Activated T-helper 2 cell treated with anti-CD3 and anti-CD28 coated beads, Interferon-gamma antibody, Interleukin-2, Interleukin-4, amounts not matched to agents 10 μg/mL and 5 μg/mL and 100 μg/mL, durations not matched to agents 14 hours and 24 hours and 36 hours (primary cell): Measurements from ENCODE around the gene PIAS4. TPM values are rescaled to one million over a fixed set of nuclear protein-coding genes. Genes with fewer than 3 reads are reported as not detected.
A peak's percentile ranks its signal among the peaks of the same experiment; 100 is the strongest.

Source experiments
- DNase-seq: peaks from one replicate; pipeline ENCODE4 v3.0.0; 2021; ENCODE audit warnings: low spot score
- H3K27ac Mint-ChIP-seq: one replicate; pipeline ENCODE4 v1.8.0; 2021; ENCODE audit warnings: mixed read lengths
- H3K27me3 Mint-ChIP-seq: one replicate; pipeline ENCODE4 v1.8.0; 2021; ENCODE audit warnings: low read depth, mixed read lengths
- H3K36me3 Mint-ChIP-seq: one replicate; pipeline ENCODE4 v1.8.0; 2021; ENCODE audit warnings: low read depth, mixed read lengths
- H3K4me1 Mint-ChIP-seq: one replicate; pipeline ENCODE4 v1.8.0; 2021; ENCODE audit warnings: low read depth, mixed read lengths
- H3K4me3 Mint-ChIP-seq: one replicate; pipeline ENCODE4 v1.8.0; 2021; ENCODE audit warnings: low read depth, mild to moderate bottlenecking, moderate library complexity, mixed read lengths
- H3K9me3 Mint-ChIP-seq: one replicate; pipeline ENCODE4 v1.8.0; 2021; ENCODE audit warnings: mixed read lengths
- intact Hi-C: fragments of 100-400 bp; cut with micrococcal nuclease; formaldehyde crosslinking; loops from one replicate; pipeline ENCODE4 v1.15.1; 2023
- total RNA-seq: library from RNA; stranded (reverse); gene quantifications from 2 replicates; pipeline ENCODE4 v1.2.3, GENCODE V29; 2022

Gene PIAS4
- total RNA-seq, 1 donor from 2014 or later, result 36.3 TPM

DNA sequence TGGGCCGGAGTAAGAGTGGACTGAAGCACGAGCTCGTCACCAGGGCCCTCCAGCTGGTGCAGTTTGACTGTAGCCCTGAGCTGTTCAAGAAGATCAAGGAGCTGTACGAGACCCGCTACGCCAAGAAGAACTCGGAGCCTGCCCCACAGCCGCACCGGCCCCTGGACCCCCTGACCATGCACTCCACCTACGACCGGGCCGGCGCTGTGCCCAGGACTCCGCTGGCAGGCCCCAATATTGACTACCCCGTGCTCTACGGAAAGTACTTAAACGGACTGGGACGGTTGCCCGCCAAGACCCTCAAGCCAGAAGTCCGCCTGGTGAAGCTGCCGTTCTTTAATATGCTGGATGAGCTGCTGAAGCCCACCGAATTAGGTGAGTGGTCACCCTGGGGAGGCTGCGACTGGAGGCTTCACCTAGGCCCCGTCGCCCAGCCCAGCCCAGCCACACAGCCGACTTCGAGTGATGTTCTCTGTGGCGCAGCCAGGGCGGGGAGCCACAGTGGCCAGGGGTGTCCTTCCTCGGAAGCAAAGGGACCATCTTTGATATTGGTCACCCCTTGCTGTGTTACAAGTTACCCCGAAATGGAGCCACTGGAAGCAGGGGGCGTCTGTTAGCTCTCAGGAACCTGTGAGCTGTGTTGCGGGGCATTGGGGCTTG, 5.6 kb downstream of the PIAS4 start:
- DNase-seq, result no peak
- no peak overlapping the region for H3K4me3 Mint-ChIP-seq
- intact Hi-C loops, result no loop called here
- H3K4me1 Mint-ChIP-seq, result peaks cover 8% of the 10 kb centered on the region
- H3K36me3 Mint-ChIP-seq, result peaks cover 28% of the 10 kb centered on the region
- H3K27ac Mint-ChIP-seq, result no peak overlapping the region
- H3K27me3 Mint-ChIP-seq, result no peaks in the 10 kb centered on the region
- no peaks in the 10 kb centered on the region for H3K9me3 Mint-ChIP-seq

DNA sequence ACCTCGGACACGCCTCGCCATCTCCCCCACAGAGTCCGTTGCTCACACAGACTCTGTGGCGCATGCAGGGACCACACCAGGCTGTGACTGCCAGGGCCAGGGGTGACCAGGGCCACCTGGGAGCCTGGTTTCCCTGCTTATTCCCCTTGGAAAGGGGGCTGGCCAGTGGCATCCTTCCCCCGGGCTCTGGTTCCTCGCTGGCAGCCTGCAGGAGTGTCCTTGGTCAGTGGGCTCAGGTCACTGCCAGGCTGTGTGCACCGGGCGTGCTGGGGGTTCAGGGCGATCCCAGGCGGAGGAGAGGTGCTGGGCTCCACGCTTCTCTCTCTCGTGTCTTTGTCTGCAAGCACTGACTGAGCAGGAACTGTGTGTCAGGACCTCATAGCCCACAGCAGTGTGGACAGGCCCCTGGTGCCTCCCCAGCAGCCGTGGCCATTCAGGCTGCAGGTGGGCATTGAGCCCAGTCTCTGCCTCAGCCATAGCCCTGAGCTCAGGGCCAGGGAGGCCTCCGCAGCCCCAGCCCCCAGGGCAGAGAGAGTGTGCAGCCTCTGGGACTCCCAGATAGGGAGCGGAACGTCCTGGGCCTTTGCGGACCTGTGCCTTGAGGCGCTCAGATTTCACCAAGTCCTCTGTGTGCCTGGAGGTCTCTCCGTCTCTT, 6.5 kb downstream of the PIAS4 start:
- H3K27ac Mint-ChIP-seq, result no peak overlapping the region
- H3K4me3 Mint-ChIP-seq, result no peak overlapping the region
- intact Hi-C loops, result no loop called here
- DNase-seq, result no peak
- H3K27me3 Mint-ChIP-seq, result no peaks in the 10 kb centered on the region
- H3K4me1 Mint-ChIP-seq, result peaks cover 2% of the 10 kb centered on the region
- H3K9me3 Mint-ChIP-seq, result no peaks in the 10 kb centered on the region
- H3K36me3 Mint-ChIP-seq, result peaks cover 28% of the 10 kb centered on the region

DNA sequence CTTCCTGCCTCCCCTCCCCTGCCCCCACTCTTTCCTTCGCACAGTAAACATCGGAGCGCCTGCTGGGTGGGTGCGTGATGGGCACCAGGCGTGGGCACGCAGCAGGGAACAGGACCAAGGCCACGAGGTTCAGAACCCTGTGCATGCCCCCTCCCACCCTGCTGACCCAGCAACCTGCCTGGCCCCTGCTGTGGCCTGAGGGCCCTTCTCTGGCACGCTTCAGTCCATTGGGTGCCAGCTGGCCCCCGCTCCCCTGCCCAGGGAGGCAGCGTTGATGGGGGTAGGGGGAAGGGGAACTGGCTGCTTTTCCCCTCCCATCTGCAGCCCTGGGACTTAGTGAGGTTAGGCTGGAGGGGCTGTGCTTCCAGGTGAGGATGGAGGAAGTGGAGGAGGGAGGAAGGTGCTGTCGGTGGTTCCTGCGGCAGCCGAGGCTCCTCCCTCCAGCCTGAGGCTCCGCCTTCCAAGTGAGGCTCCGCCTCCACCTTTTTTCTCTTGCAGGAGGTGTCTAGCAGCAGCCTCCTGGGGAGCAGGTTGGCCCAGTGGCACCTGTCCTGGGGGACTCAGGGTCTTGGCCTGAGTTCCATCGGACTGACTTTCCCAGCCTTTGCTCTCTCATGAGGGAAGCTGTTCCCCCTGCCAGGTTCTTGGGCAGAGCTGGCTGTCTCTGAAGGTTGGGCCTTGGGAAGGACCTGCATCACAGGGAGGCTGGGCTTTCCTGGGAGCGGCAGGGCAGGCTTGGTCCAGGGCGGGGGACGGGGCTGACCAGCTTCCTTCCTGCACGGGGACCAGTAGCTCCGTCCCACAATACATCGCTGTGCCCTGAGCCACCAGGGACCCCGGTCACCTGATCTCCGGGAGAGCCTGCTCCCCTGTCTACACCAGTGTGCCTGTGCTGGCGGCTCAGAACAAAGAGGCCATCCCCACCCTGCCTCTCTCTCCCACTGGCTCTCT, 7.3 kb downstream of the PIAS4 start:
- Mint-ChIP-seq H3K9me3 (no peaks in the 10 kb centered on the region), H3K27me3 (no peaks in the 10 kb centered on the region), H3K4me1 (no peaks in the 10 kb centered on the region), H3K4me3 (no peak overlapping the region), H3K27ac (no peak overlapping the region), H3K36me3 (peaks cover 28% of the 10 kb centered on the region)
- DNase-seq, result peak; percentile 40
- intact Hi-C loops, result no loop called here

DNA sequence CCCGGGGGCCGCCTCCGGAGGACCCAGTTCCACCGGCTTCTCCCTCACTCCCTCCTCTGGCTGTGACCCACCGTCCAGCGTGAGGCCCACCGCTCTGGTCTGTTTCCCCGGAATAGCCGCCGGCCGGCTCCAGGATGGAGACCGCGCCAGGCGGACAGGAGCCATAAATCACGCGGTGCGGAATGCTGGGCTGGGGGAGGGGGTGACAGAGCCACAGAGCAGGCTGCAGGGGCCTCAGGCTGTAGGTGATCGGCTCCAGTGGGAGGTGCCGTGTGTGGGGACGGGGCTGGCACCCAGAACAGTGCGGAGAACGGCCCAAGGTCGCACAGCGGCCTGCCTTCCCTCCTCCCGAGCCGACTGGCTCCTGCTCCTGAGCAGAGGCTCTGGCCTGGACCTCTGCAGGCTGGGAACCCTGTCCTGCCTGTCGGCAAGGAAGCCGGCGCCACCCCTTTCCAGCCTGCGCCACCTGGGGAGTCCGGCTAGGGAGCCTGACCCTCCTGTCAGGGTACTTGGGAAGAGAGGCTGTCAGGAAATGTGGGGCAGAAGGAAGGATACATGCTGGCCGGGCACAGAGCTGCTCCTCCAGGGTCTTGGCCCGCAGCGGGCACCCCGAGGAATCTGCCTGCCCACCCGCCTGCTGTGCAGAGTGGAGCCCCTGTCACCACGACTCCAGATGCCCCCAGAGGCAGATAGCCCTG, 8.3 kb downstream of the PIAS4 start:
- Mint-ChIP-seq H3K27me3 (no peaks in the 10 kb centered on the region), H3K4me3 (no peak overlapping the region), H3K27ac (no peak overlapping the region), H3K36me3 (peaks cover 28% of the 10 kb centered on the region), H3K9me3 (no peaks in the 10 kb centered on the region), H3K4me1 (no peaks in the 10 kb centered on the region)
- intact Hi-C loops, result no loop called here
- DNase-seq, result no peak

DNA sequence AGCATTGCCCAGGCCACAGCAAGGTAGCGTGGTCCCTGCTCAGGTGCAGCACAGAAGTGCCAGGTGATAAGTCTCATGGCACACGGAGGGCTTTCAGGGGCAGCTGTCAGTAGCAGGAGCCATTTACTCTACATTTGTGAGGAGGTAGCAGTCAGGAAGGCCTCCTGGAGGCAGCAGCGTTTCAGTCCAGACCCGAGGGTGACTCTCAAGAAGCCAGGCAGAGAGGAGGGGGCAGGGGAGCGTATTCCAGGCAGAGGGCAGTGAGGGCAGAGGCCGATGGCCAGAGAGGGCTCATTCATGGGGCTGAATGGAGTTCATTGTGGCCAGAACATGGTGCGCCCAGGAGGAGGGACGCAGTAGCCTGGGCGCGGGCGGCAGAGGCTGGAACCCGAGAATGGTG, 8.9 kb downstream of the PIAS4 start:
- Mint-ChIP-seq H3K36me3 (peaks cover 26% of the 10 kb centered on the region), H3K27me3 (no peaks in the 10 kb centered on the region), H3K27ac (no peak overlapping the region), H3K4me3 (no peak overlapping the region), H3K9me3 (no peaks in the 10 kb centered on the region), H3K4me1 (no peaks in the 10 kb centered on the region)
- DNase-seq, result no peak
- intact Hi-C loops, result no loop called here

DNA sequence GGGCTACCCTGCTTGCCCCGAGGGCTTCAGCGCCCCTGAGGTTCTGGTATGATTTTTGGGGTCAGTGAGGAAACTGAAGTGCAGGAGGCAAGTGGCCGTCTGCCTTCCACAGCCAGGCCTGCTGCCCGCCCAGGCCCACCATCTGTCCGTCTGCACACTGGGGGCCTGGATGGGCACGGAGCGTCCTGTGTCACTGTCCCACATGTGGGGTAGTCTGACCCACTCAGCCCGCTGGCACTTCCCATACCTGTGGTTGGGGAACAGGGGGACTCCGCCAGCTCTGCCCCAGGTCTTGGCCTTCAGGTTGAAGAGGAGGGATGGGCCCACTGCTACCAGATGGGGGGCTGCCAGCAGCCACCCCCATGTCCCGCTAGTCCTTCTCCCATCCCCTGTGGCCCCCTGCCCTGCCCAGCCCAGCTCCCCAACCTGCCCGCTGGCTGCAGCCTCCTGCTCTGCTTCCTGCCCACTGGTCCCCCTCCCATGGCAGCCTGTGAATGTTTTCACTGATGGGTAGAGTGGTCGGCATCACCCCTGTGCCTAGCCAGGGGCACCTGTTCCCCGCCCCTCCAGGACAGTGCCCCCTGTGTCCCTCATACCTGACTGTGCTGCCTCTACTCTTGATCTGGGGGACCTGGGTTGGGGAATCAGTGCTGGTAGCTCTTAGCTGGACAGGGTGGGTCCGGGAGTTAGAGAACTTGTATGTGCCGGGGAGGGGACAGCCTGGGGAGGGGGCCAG, 9.5 kb downstream of the PIAS4 start:
- intact Hi-C loops, result no loop called here
- H3K9me3 Mint-ChIP-seq, result peaks cover 2% of the 10 kb centered on the region
- H3K27me3 Mint-ChIP-seq, result no peaks in the 10 kb centered on the region
- H3K4me3 Mint-ChIP-seq, result no peak overlapping the region
- H3K27ac Mint-ChIP-seq, result no peak overlapping the region
- H3K36me3 Mint-ChIP-seq, result peaks cover 29% of the 10 kb centered on the region
- no peak for DNase-seq
- no peaks in the 10 kb centered on the region for H3K4me1 Mint-ChIP-seq

DNA sequence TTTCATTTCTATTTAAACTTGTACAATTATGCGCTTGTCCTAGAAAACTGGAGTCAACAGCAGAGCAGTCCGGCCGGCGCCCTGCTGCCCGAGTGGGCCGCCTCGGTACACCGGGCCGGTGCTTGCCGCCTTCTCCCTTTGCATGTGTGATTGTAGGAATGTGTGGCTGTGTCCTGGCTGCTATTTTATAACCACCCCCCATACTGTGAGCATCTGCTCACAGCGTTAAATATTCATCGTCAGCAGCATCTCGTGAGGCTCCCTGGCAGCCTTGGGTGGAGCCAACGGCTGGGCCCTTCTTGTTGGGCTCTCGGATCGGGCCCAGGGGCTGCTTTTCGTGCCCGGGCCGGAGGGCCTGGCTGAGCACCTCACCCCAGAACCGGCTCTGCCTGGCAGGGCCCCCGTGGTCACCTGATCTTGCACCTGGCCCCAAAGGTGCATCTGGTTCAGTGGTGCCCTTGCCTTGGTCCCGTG, 10.6 kb downstream of the PIAS4 start:
- Mint-ChIP-seq H3K27me3 (no peaks in the 10 kb centered on the region), H3K36me3 (peaks cover 20% of the 10 kb centered on the region), H3K9me3 (peaks cover 5% of the 10 kb centered on the region), H3K4me1 (no peaks in the 10 kb centered on the region), H3K4me3 (no peak overlapping the region), H3K27ac (no peak overlapping the region)
- intact Hi-C loops, result no loop called here
- no peak for DNase-seq

DNA sequence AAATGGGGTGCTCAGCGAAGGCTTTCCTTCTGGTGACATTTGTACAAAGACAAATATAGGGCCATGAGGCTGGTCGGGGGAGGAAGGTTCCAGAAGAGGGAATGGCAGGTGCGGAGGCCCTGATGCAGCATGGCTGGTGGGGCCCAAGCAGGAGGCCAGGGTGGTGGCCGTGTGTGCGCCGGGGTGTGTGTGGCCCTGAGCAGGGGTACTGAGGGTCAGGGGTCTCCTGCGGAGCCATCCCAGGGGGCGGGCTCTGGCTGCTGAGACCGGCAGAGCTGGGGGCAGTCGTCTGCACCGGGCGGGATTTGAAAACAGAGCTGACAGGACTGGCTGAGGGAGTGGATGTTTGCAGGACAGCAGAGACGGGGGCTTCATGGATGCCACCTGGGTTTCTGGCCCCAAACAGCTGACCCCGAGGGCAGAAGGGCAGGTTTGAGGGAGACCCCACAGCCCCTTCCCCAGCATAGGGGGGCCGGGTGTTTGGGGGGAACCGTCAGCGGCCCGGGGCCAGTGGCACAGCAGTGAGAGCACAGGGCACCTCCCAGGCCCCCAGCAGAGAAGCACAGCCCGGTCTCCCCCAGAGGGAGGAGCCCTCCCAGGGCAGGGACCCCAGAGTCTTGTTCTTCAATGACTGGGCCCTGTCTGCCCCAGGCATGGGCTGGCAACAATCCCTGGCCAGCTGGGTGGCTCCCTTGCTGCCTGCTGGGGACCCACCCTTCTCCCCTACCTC, 11.4 kb downstream of the PIAS4 start:
- Mint-ChIP-seq H3K27ac (no peak overlapping the region), H3K4me3 (no peak overlapping the region), H3K4me1 (no peaks in the 10 kb centered on the region), H3K36me3 (peaks cover 19% of the 10 kb centered on the region), H3K9me3 (peaks cover 5% of the 10 kb centered on the region), H3K27me3 (no peaks in the 10 kb centered on the region)
- intact Hi-C loops, result no loop called here
- DNase-seq, result no peak

DNA sequence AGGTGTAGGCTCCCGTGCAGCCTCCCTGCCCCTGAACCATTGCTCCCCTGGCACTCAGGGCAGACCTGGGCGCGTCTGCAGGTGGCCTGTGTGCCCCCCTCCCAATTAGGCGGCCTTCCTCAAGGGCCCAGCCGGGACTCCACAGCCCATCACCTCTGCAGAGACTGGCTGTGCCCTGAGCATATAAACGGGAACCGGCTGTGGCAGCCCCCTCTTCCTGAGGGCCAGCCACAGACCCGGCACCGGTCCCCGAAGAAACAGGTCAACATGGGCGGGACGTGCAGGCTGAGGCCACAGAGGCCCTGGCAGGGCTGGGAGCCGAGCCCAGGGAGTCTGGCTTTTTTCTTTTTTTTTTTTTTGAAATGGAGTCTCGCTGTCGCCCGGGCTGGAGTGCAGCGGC, 12.0 kb downstream of the PIAS4 start:
- peaks cover 19% of the 10 kb centered on the region for H3K36me3 Mint-ChIP-seq
- no peaks in the 10 kb centered on the region for H3K27me3 Mint-ChIP-seq
- H3K4me1 Mint-ChIP-seq, result no peaks in the 10 kb centered on the region
- DNase-seq, result no peak
- no peak overlapping the region for H3K27ac Mint-ChIP-seq
- H3K9me3 Mint-ChIP-seq, result peaks cover 5% of the 10 kb centered on the region
- intact Hi-C loops, result no loop called here
- H3K4me3 Mint-ChIP-seq, result no peak overlapping the region

DNA sequence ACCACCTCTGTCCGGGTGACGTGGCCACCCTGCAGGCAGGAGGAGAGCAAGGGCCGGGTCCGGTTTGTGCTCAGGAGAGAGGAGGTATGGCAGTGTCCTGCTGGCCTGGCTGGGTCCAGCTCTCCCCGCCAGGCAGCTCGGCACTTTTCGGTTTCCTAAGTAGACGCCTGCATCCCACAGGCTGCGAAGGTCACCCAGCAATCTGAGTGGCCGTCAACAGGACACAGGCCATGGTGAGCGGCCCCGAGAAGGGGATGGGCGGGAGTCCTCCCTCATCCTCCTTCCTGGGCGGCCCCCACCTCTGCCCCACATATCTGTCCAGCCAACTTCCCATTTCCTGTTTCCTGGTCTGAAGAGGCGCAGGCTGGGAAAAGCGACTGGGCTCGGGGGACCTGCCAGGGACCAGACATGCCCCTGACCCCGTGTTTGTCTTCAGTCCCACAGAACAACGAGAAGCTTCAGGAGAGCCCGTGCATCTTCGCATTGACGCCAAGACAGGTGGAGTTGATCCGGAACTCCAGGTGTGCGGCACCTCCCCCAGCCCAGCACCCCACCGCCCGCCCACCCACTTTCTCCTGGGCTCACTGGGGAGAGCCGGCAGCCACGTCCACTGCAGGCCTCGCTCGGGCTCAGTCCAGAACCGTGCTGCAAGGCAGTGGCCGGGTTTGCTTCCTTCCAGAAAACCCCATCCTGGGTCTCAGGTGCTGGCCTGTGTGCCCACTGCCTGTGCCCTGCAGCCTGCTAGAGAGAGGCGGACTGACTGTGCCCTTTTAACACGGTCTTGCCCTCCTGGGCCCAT, 16.3 kb downstream of the PIAS4 start:
- Mint-ChIP-seq H3K27ac (no peak overlapping the region), H3K4me3 (no peak overlapping the region), H3K36me3 (peaks cover 11% of the 10 kb centered on the region), H3K27me3 (no peaks in the 10 kb centered on the region), H3K9me3 (peaks cover 5% of the 10 kb centered on the region), H3K4me1 (no peaks in the 10 kb centered on the region)
- DNase-seq, result no peak
- intact Hi-C loops, result no loop called here

DNA sequence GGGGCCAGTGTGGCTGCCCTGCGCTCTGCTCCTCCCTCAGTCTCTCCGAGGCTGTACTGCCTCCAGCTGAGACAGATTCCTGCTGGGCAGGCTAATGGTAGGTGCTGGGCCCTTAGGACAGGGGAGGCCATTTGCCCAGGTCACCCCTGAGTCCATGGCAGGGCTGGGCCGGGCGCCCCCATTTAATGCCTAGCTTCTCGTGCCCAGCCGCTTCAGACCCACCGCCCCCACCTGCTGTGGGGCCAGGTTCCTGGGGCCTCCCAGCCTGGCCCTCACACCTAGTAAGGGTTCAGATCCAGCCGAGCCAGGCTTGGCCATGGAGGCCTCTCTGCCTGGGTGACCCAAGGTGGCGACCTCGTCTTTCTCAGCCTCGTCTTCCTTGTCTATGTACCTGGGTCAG, 17.8 kb downstream of the PIAS4 start:
- H3K36me3 Mint-ChIP-seq, result peaks cover 15% of the 10 kb centered on the region
- no peak for DNase-seq
- peaks cover 5% of the 10 kb centered on the region for H3K9me3 Mint-ChIP-seq
- no peak overlapping the region for H3K27ac Mint-ChIP-seq
- intact Hi-C loops, result no loop called here
- no peaks in the 10 kb centered on the region for H3K4me1 Mint-ChIP-seq
- H3K4me3 Mint-ChIP-seq, result no peak overlapping the region
- H3K27me3 Mint-ChIP-seq, result no peaks in the 10 kb centered on the region
